K562 (cell line): Measurements from ENCODE around the gene TCEA3. TPM values are rescaled to one million over a fixed set of nuclear protein-coding genes. Genes with fewer than 3 reads are reported as not detected.
A peak's percentile ranks its signal among the peaks of the same experiment; 100 is the strongest.

ENCODE experiments used
- ATAC-seq: fragments of 200-7000 bp; cut with Tn5 transposase; 3 replicates; pipeline ENCODE4 v1.9.1; 2020; ENCODE audit warnings: moderate library complexity
- BruUV-seq: library from RNA; stranded (reverse); fragments of 400-500 nt; replicated peaks from 2 replicates; lab custom pipeline; 2021; lab: Mats Ljungman, UMichigan
- CTCF ChIA-PET: fragments of 300-600 bp; formaldehyde crosslinking; extraction: SDS; loops from one replicate; lab custom pipeline; 2021; ENCODE audit warnings: low intra/inter-chr PET ratio; lab: Yijun Ruan, JAX
- POLR2A ChIA-PET: fragments of 300-600, 350-650 bp; sonication (Branson Sonifier 250); formaldehyde crosslinking; extraction: SDS; loops from one replicate; lab custom pipeline; 2021; ENCODE audit warnings: antibody characterized with exemption, inconsistent platforms; lab: Yijun Ruan, JAX
- DNase-seq, 4 experiments: peaks; one replicate each; pipeline versions ENCODE4 v3.0.0 to v3.0.0-alpha.2; 2011 to 2018; ENCODE audit warnings: low spot score in 3 of 4, mixed read lengths in 3 of 4; ENCODE audit errors: extremely low read depth in 1 of 4
- FAIRE-seq: peaks from 2 replicates; lab custom pipeline; 2011; peaks lifted over from hg19 to GRCh38; lab: Jason Lieb, UNC
- H2AFZ ChIP-seq: 2 replicates; pipeline ENCODE4 v1.6.0; 2011; ENCODE audit warnings: low read depth, low read length, control low read depth, inconsistent platforms
- H3K27ac ChIP-seq: fragments of 200-600 bp; 3 replicates; pipeline ENCODE4 v1.8.0; 2011; ENCODE audit warnings: low read depth, mild to moderate bottlenecking, control low read depth, inconsistent platforms, low read length, moderate library complexity, mixed read lengths; ENCODE audit errors: extremely low read depth
- H3K27me3 ChIP-seq, 2 experiments: fragments of 300-600 bp in 1 of 2; 2 replicates in 1 of 2; 3 replicates in 1 of 2; pipeline versions ENCODE4 v1.6.0 to v1.8.0; 2011; ENCODE audit warnings: inconsistent platforms in 2 of 2, low read length in 2 of 2, mild to moderate bottlenecking in 1 of 2, mixed read lengths in 1 of 2, moderate library complexity in 1 of 2; ENCODE audit not compliant: control insufficient read depth in 2 of 2, insufficient read depth in 2 of 2
- H3K36me3 ChIP-seq: fragments of 300-600 bp; 3 replicates; pipeline ENCODE4 v1.8.0; 2011; ENCODE audit warnings: mild to moderate bottlenecking, low read length, inconsistent platforms; ENCODE audit not compliant: control insufficient read depth, insufficient read depth
- H3K4me1 ChIP-seq, 2 experiments: fragments of 200-600 bp in 1 of 2; replicated peaks in 1 of 2; 2 replicates in 1 of 2; 3 replicates in 1 of 2; pipeline versions ENCODE4 v1.5.1 to v1.8.0; 2011; ENCODE audit warnings: inconsistent platforms in 2 of 2, low read length in 2 of 2, mild to moderate bottlenecking in 1 of 2, mixed read lengths in 1 of 2, moderate library complexity in 1 of 2; ENCODE audit not compliant: control insufficient read depth in 2 of 2, insufficient read depth in 2 of 2
- H3K4me2 ChIP-seq: 2 replicates; pipeline ENCODE4 v1.6.1; 2011; ENCODE audit warnings: low read length, control low read depth, inconsistent platforms, mixed read lengths; ENCODE audit not compliant: insufficient read depth
- H3K4me3 ChIP-seq: fragments of 200-600 bp; sonication (generic), shearing (Covaris generic); 2 replicates; pipeline ENCODE4 v1.5.1; 2016; ENCODE audit warnings: control low read depth, inconsistent platforms
- H3K79me2 ChIP-seq: fragments of 200-600 bp; 3 replicates; pipeline ENCODE4 v1.8.0; 2011; ENCODE audit warnings: low read length, inconsistent platforms; ENCODE audit not compliant: control insufficient read depth, insufficient read depth
- H3K9ac ChIP-seq, 2 experiments: 2 replicates each; pipeline versions ENCODE4 v1.6.0 to v1.6.1; 2011; ENCODE audit warnings: low read depth in 2 of 2, low read length in 2 of 2, control low read depth in 1 of 2, inconsistent platforms in 1 of 2, mild to moderate bottlenecking in 1 of 2, mixed read lengths in 1 of 2; ENCODE audit not compliant: insufficient read depth in 1 of 2
- H3K9me1 ChIP-seq: one replicate; pipeline ENCODE4 v1.6.0; 2011; ENCODE audit warnings: inconsistent platforms, mild to moderate bottlenecking, low read length, moderate library complexity; ENCODE audit not compliant: control insufficient read depth, insufficient read depth
- H3K9me3 ChIP-seq: replicated peaks from 2 replicates; pipeline ENCODE4 v1.5.1; 2011; ENCODE audit warnings: low read depth, low read length, inconsistent platforms; ENCODE audit not compliant: control insufficient read depth, insufficient read depth
- H4K20me1 ChIP-seq: replicated peaks from 2 replicates; pipeline ENCODE4 v1.6.1; 2011; ENCODE audit warnings: low read length, inconsistent platforms, mixed read lengths; ENCODE audit not compliant: control insufficient read depth, insufficient read depth
- ADNP ChIP-seq: fragments of 200-800 bp; sonication (Bioruptor generic); IDR thresholded peaks from 2 replicates; pipeline ENCODE4 v1.6.1; 2016; ENCODE audit warnings: missing genetic modification characterization, missing compliant biosample characterization
- BCOR ChIP-seq: fragments of 450-650 bp; IDR thresholded peaks from 2 replicates; pipeline ENCODE4 v1.6.1; 2016
- CEBPZ ChIP-seq: fragments of 150-350 bp; IDR thresholded peaks from 2 replicates; pipeline ENCODE4 v1.6.1; 2014; ENCODE audit warnings: low read depth, mild to moderate bottlenecking, low read length, borderline replicate concordance
- ELF2 ChIP-seq: fragments of 250-450 bp; sonication (Bioruptor Pico); IDR thresholded peaks from 2 replicates; pipeline ENCODE4 v1.5.0; 2021; ENCODE audit warnings: mild to moderate bottlenecking
- KDM1A ChIP-seq, 2 experiments: fragments of 450-650 bp; IDR thresholded peaks; 2 replicates each; pipeline ENCODE4 v1.6.1; 2016; ENCODE audit warnings: mild to moderate bottlenecking in 2 of 2
- RBM25 ChIP-seq: fragments of 200-400 bp; formaldehyde crosslinking; IDR thresholded peaks from 2 replicates; pipeline ENCODE4 v1.6.1; 2018; ENCODE audit warnings: low read length, low read depth, moderate library complexity; ENCODE audit not compliant: severe bottlenecking
- TCF7 ChIP-seq: sonication (generic); IDR thresholded peaks from 2 replicates; pipeline ENCODE4 v1.6.1; 2016; ENCODE audit warnings: antibody characterized with exemption, borderline replicate concordance
- USF2 ChIP-seq: sonication (generic); formaldehyde crosslinking; IDR thresholded peaks from 2 replicates; pipeline ENCODE4 v1.5.0; 2020; ENCODE audit warnings: missing genetic modification reagents
- ZNF212 ChIP-seq: fragments of 450-650 bp; formaldehyde crosslinking; IDR thresholded peaks from 2 replicates; pipeline ENCODE4 v1.4.0; 2020; ENCODE audit warnings: mild to moderate bottlenecking
- WGBS: fragments of 100-300 bp; shearing (Covaris generic); methylation state at CpG from one replicate; pipeline ENCODE4 v1.1.6; 2016; ENCODE audit warnings: low coverage, mixed read lengths; ENCODE audit not compliant: insufficient coverage; ENCODE audit errors: missing lambda C conversion rate; 5-methylcytosine and 5-hydroxymethylcytosine counted together
- in situ Hi-C: fragments of 300-500 bp; cut with MboI; formaldehyde crosslinking; loops from 4 replicates; pipeline ENCODE4 v1.15.0; 2018; ENCODE audit warnings: inconsistent platforms, mixed read lengths
- intact Hi-C: fragments of 100-400 bp; cut with micrococcal nuclease; formaldehyde crosslinking; loops from 2 replicates; pipeline ENCODE4 v1.14.2; 2022
- polyA plus RNA-seq, 8 experiments: library from polyadenylated mRNA; depleted of rRNA in 4 of 8; stranded (reverse) in 5 of 8; unstranded in 3 of 8; fragments of >200 nt; fragmentation: Nextera tagmentation in 2 of 8; fragmentation: Illumina TruSeq in 1 of 8; extraction: Ambion mirVana in 2 of 8; extraction: Trizol in 1 of 8; gene quantifications; 2 replicates each; pipeline versions ENCODE4 v1.2.1 to v1.2.3, GENCODE V29; 2011 to 2014; ENCODE audit warnings: inconsistent platforms in 1 of 8, missing spikeins in 1 of 8
- total RNA-seq, 7 experiments: library from RNA; depleted of rRNA in 6 of 7; stranded (reverse); fragments of >200 nt in 6 of 7; fragmentation: Illumina TruSeq in 2 of 7; extraction: Trizol in 2 of 7; gene quantifications; 2 replicates each; pipeline versions ENCODE4 v1.2.1 to v1.2.3, GENCODE V29; 2011 to 2021; ENCODE audit warnings: low replicate concordance in 1 of 7

The TCEA3 gene
- total and polyA plus RNA-seq, 9 of the 15 experiments (the other 6 are each of a cell fraction or from before 2014, with no cell fraction given), result 0.03 to 0.55 (median 0.36) TPM

GRCh38 chr1:23441446-23442148 lies 17.0 kb upstream of the TCEA3 start:
- no peaks in the 10 kb centered on the region for H3K9me3 ChIP-seq
- 70% methylated on average over 8 of the region's 8 CpGs for WGBS
- ATAC-seq (no peak), DNase-seq (no peak), FAIRE-seq (no peak)
- no TSS peak for BruUV-seq
- H3K4me3 ChIP-seq, result no peak overlapping the region
- no peak overlapping the region; a peak in 1 of 4 replicates for H3K9ac ChIP-seq
- H4K20me1 ChIP-seq, result no peaks in the 10 kb centered on the region
- ChIA-PET CTCF (no interaction called here), POLR2A (interaction anchor here (0.6 to 1.5 kb wide), 5 partner anchors 10 to 594 kb away, joined by 3 to 4 read pairs (median 3); no protein-coding TSS in a partner anchor)
- TF ChIP-seq ADNP (tag) (0 out of 2 replicates have a peak, but pooled peaks have one; percentile 59), USF2 (CRISPR knock-in tag) (0 out of 2 replicates have a peak, but pooled peaks have one; percentile 6), TCF7 (no peak), KDM1A (IDR thresholded peaks at IDR 0.05) (peak in 1 of 2 experiments; percentile 35; a peak in 2 of 4 replicates), CEBPZ (no peak), ZNF212 (CRISPR knock-in tag) (no peak), ELF2 (CRISPR knock-in tag) (no peak), RBM25 (peak; percentile 84), BCOR (peak; percentile 72)
- H3K4me1 ChIP-seq, result peaks cover 10 to 13% of the 10 kb centered on the region in 2 experiments
- in situ Hi-C loops (no loop called here), intact Hi-C loops (no loop called here)
- no peaks in the 10 kb centered on the region for H3K79me2 ChIP-seq
- no peaks in the 10 kb centered on the region for H3K27me3 ChIP-seq
- H3K9me1 ChIP-seq, result no peaks in the 10 kb centered on the region
- H3K4me2 ChIP-seq, result no peak overlapping the region
- no peak overlapping the region for H3K27ac ChIP-seq
- peaks cover 14% of the 10 kb centered on the region; the same call in 1 of the 3 replicates for H3K36me3 ChIP-seq
- no peak overlapping the region for H2AFZ ChIP-seq
